Mesodermal cell (in vitro differentiated cells): ENCODE results near the gene SDK1.

ENCODE experiments used
- H3K27ac ChIP-seq: 2 replicates; pipeline ENCODE4 v1.7.0; 2013; ENCODE audit warnings: mild to moderate bottlenecking, low read depth, low read length, moderate library complexity; ENCODE audit not compliant: severe bottlenecking
- H3K36me3 ChIP-seq: 2 replicates; pipeline ENCODE4 v1.7.1; 2013; ENCODE audit warnings: mild to moderate bottlenecking, low read length, moderate library complexity; ENCODE audit not compliant: control insufficient read depth, insufficient read depth
- H3K4me1 ChIP-seq: one replicate; pipeline ENCODE4 v1.7.1; 2013; ENCODE audit warnings: mild to moderate bottlenecking, low read length; ENCODE audit not compliant: insufficient read depth, control insufficient read depth, poor library complexity, severe bottlenecking
- H3K4me3 ChIP-seq: 2 replicates; pipeline ENCODE4 v1.7.0; 2013; ENCODE audit warnings: low read length, control low read depth, mild to moderate bottlenecking; ENCODE audit not compliant: insufficient read depth, poor library complexity, severe bottlenecking; ENCODE audit errors: extremely low read depth
- H3K9me3 ChIP-seq: 2 replicates; pipeline ENCODE4 v1.7.1; 2013; ENCODE audit warnings: mild to moderate bottlenecking, low read length, moderate library complexity; ENCODE audit not compliant: control insufficient read depth
- WGBS, 2 experiments: methylation state at CpG; one replicate each; pipeline ENCODE4 v1.1.5; 2013; ENCODE audit warnings: missing lambda C conversion rate in 2 of 2; ENCODE audit not compliant: insufficient coverage in 2 of 2; 5-methylcytosine and 5-hydroxymethylcytosine counted together

The SDK1 gene

GRCh38 chr7:3807824-3808223, 506.8 kb downstream of the SDK1 start:
- H3K9me3 ChIP-seq = no peaks in the 10 kb centered on the region
- no peaks in the 10 kb centered on the region for H3K36me3 ChIP-seq
- H3K4me3 ChIP-seq = no peak overlapping the region
- no peaks in the 10 kb centered on the region for H3K4me1 ChIP-seq
- 86 to 92% methylated on average over 8 to 9 of the region's 9 CpGs for WGBS, 2 experiments
- H3K27ac ChIP-seq = no peak overlapping the region

DNA sequence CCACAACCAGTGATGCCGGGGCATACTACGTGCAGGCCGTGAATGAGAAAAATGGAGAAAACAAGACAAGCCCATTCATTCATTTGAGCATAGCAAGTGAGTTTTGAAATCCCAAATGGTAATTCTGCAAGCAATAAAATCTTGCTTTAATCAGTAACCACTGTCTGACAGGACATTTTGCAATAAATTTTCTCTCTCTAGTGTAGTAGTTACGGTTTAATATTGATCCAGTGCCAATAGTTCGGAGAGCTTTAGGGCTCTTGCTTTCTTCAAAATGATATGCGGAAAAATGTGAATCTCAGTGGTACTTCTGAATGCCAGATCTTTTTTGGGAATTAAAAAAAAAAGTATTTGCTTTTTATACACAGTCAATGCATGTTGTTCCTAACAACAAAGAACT, 520.4 kb downstream of the SDK1 start:
- no peaks in the 10 kb centered on the region for H3K4me1 ChIP-seq
- WGBS, 2 experiments = 85 to 98% methylated on average over 3 to 6 of the region's 6 CpGs
- H3K27ac ChIP-seq = no peak overlapping the region
- H3K9me3 ChIP-seq = no peaks in the 10 kb centered on the region
- no peaks in the 10 kb centered on the region for H3K36me3 ChIP-seq
- no peak overlapping the region for H3K4me3 ChIP-seq

GRCh38 chr7:3825491-3825890, 524.4 kb downstream of the SDK1 start:
- Histone ChIP-seq H3K36me3 (no peaks in the 10 kb centered on the region), H3K4me3 (no peak overlapping the region), H3K27ac (no peak overlapping the region), H3K9me3 (no peaks in the 10 kb centered on the region), H3K4me1 (no peaks in the 10 kb centered on the region)
- WGBS, 2 experiments = 60 to 100% methylated on average over 1 of the region's 3 CpGs

DNA sequence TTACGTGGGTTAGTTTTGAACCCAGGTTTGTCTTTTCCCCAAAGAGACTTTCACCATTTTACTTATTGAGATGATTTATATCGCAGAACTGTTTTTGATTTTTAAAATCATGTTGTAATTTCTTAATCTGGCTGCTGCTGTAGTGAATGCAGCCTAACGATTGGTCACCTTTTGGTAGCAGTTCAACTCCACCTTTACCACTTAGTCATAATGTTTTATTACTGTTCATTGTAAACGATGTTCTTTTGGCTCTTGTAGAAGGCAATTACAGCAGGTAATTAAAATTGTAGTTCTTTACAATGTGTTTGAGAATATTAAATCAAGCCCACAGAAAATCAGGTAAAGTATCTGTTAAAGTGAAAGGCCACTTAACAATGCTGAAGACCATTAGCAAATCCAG, 531.1 kb downstream of the SDK1 start:
- Histone ChIP-seq H3K36me3 (no peaks in the 10 kb centered on the region), H3K9me3 (no peaks in the 10 kb centered on the region), H3K4me3 (no peak overlapping the region), H3K4me1 (no peaks in the 10 kb centered on the region), H3K27ac (no peak overlapping the region)
- WGBS, 2 experiments = no CpG with 5 or more reads among the region's 4 CpGs

DNA sequence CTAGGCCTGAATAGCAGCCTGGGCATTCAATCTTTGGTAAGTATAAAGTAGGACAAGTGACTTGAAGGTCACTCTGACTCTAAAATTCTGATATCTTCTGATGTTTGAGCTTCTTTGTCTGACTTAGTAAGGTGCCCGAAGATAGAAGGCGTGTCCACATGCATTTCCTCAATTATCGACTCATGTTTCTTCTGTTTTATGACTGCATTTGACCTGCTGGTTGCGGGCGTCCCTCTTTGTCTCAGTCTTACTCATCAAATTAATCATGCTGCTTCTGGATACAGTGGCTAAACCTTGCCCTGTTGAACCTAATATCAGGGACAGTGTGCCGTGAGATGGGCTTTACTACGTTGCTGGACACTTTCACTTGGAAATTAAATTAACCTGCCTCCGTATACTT, 534.1 kb downstream of the SDK1 start:
- no peak overlapping the region for H3K27ac ChIP-seq
- no peaks in the 10 kb centered on the region for H3K36me3 ChIP-seq
- no peaks in the 10 kb centered on the region for H3K4me1 ChIP-seq
- WGBS, 2 experiments = 92 to 97% methylated on average over 8 of the region's 8 CpGs
- H3K9me3 ChIP-seq = no peaks in the 10 kb centered on the region
- H3K4me3 ChIP-seq = no peak overlapping the region

DNA sequence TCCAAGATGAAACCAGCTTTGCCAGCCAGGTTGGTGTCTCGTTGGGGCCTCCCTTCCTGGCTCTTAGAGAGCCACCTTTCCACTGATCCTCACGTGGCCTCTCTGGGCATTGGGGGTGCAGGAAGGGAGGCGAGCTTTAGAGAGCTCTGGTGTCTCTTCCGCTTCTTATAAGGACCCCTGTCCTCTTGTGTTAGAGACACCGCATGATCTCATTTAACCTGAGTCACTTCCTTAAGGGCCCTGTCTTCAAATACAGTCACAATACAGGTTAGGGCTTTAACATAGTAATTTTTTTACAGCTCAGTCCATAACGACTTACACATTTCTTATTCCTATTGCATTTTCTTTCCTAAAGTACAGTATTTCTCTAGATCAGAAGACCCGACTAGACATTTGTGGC, 535.8 kb downstream of the SDK1 start:
- Histone ChIP-seq H3K4me3 (no peak overlapping the region), H3K27ac (no peak overlapping the region), H3K9me3 (no peaks in the 10 kb centered on the region), H3K36me3 (no peaks in the 10 kb centered on the region), H3K4me1 (no peaks in the 10 kb centered on the region)
- WGBS, 2 experiments = 88 to 96% methylated on average over 6 to 7 of the region's 7 CpGs

GRCh38 chr7:3844540-3845151, 543.6 kb downstream of the SDK1 start:
- no peak overlapping the region for H3K4me3 ChIP-seq
- H3K27ac ChIP-seq = no peak overlapping the region
- no peaks in the 10 kb centered on the region for H3K36me3 ChIP-seq
- no peaks in the 10 kb centered on the region for H3K4me1 ChIP-seq
- H3K9me3 ChIP-seq = no peaks in the 10 kb centered on the region
- WGBS, 2 experiments = 93 to 96% methylated on average over 9 of the region's 10 CpGs

DNA sequence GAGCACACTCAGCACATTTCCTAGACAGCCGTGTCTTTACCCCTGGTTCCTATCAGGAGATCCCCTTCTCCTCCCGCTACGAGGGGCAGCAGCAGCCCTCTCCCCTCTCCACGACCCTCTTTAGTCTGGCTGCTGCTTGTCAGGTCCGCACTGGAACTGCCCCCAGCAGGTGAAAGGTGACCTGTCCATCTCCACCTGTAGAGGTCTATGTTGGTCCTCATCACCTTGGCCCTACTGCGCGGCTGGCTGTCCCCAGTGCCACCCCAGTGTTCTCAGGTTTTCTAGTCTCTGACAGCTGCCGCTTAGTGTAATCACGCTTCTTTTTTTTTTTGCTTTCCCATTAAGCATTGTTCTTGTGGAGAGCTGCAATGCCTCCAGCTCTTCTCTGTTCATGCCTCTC, 545.7 kb downstream of the SDK1 start:
- H3K36me3 ChIP-seq = no peaks in the 10 kb centered on the region
- 93 to 94% methylated on average over 9 of the region's 9 CpGs for WGBS, 2 experiments
- no peak overlapping the region for H3K27ac ChIP-seq
- H3K4me3 ChIP-seq = no peak overlapping the region
- no peaks in the 10 kb centered on the region for H3K4me1 ChIP-seq
- H3K9me3 ChIP-seq = no peaks in the 10 kb centered on the region

GRCh38 chr7:3847336-3847735, 546.3 kb downstream of the SDK1 start:
- Histone ChIP-seq H3K4me1 (no peaks in the 10 kb centered on the region), H3K4me3 (no peak overlapping the region), H3K9me3 (no peaks in the 10 kb centered on the region), H3K27ac (no peak overlapping the region), H3K36me3 (no peaks in the 10 kb centered on the region)
- WGBS, 2 experiments = 82 to 86% methylated on average over 1 to 5 of the region's 6 CpGs

GRCh38 chr7:3859431-3859830, 558.4 kb downstream of the SDK1 start:
- no peak overlapping the region for H3K27ac ChIP-seq
- H3K4me3 ChIP-seq = no peak overlapping the region
- 100% methylated on average over 1 of the region's 1 CpG; no CpG with 5 or more reads in 1 of the 2 experiments for WGBS, 2 experiments
- no peaks in the 10 kb centered on the region for H3K9me3 ChIP-seq
- peaks cover 3% of the 10 kb centered on the region for H3K4me1 ChIP-seq
- no peaks in the 10 kb centered on the region for H3K36me3 ChIP-seq

- WGBS, 2 experiments = 89 to 93% methylated on average over 7 of the region's 9 CpGs
- Histone ChIP-seq H3K9me3 (no peaks in the 10 kb centered on the region), H3K27ac (no peak overlapping the region), H3K4me3 (no peak overlapping the region), H3K36me3 (no peaks in the 10 kb centered on the region), H3K4me1 (peaks cover 3% of the 10 kb centered on the region)
Measured at GRCh38 chr7:3860932-3861331, 559.9 kb downstream of the SDK1 start.
